ENCODE results near the gene MED9. TPM values are rescaled to one million over a fixed set of nuclear protein-coding genes. Genes with fewer than 3 reads are reported as not detected.

The MED9 gene
- total RNA-seq, 4 donors from 2014 or later = 14.6 to 22.6 (median 17.4) TPM

- no peak for DNase-seq (ENCODE audit: low spot score in 2 of 2)
- Histone ChIP-seq H3K27me3 (no peaks in the 10 kb centered on the region), H3K4me3 (no peak overlapping the region), H3K36me3 (no peaks in the 10 kb centered on the region), H3K27ac (no peak overlapping the region), H3K9me3 (no peaks in the 10 kb centered on the region), H3K4me1 (peaks cover 29% of the 10 kb centered on the region)
- 93% methylated on average over 13 of the region's 16 CpGs for WGBS
- TF ChIP-seq POLR2AphosphoS5 (IDR thresholded peaks at IDR 0.05) (no peak), CTCF (IDR thresholded peaks at IDR 0.05) (no peak), POLR2A (IDR thresholded peaks at IDR 0.05) (no peak), EP300 (IDR thresholded peaks at IDR 0.05) (no peak)
Observed at GRCh38 chr17:17498606-17499301, 22.0 kb downstream of the MED9 start.

GRCh38 chr17:17499402-17500145 lies 22.8 kb downstream of the MED9 start:
- H3K4me1 ChIP-seq = peaks cover 24% of the 10 kb centered on the region
- no peak for DNase-seq (ENCODE audit: low spot score in 2 of 2)
- H3K36me3 ChIP-seq = no peaks in the 10 kb centered on the region
- no peak overlapping the region for H3K27ac ChIP-seq
- no peak for TF ChIP-seq POLR2AphosphoS5 (IDR thresholded peaks at IDR 0.05)
- no peak for TF ChIP-seq CTCF (IDR thresholded peaks at IDR 0.05)
- TF ChIP-seq POLR2A (IDR thresholded peaks at IDR 0.05) = no peak
- TF ChIP-seq EP300 (IDR thresholded peaks at IDR 0.05) = no peak
- no peak overlapping the region for H3K4me3 ChIP-seq
- 84% methylated on average over 13 of the region's 17 CpGs for WGBS
- no peaks in the 10 kb centered on the region for H3K9me3 ChIP-seq
- no peaks in the 10 kb centered on the region for H3K27me3 ChIP-seq

- Histone ChIP-seq H3K27me3 (no peaks in the 10 kb centered on the region), H3K27ac (no peak overlapping the region), H3K4me1 (peaks cover 9% of the 10 kb centered on the region), H3K9me3 (no peaks in the 10 kb centered on the region), H3K36me3 (no peaks in the 10 kb centered on the region), H3K4me3 (no peak overlapping the region)
- no peak for DNase-seq (ENCODE audit: low spot score in 2 of 2)
- WGBS = 54% methylated on average over 12 of the region's 14 CpGs
- TF ChIP-seq EP300 (IDR thresholded peaks at IDR 0.05) = no peak
- TF ChIP-seq CTCF (IDR thresholded peaks at IDR 0.05) = no peak
- no peak for TF ChIP-seq POLR2AphosphoS5 (IDR thresholded peaks at IDR 0.05)
- no peak for TF ChIP-seq POLR2A (IDR thresholded peaks at IDR 0.05)
Observed at GRCh38 chr17:17500999-17501605, 24.3 kb downstream of the MED9 start.

- 74% methylated on average over 21 of the region's 21 CpGs for WGBS
- H3K27ac ChIP-seq = no peak overlapping the region
- H3K4me3 ChIP-seq = no peak overlapping the region
- no peak for TF ChIP-seq POLR2AphosphoS5 (IDR thresholded peaks at IDR 0.05)
- no peak for TF ChIP-seq EP300 (IDR thresholded peaks at IDR 0.05)
- DNase-seq (ENCODE audit: low spot score in 2 of 2) = no peak
- H3K4me1 ChIP-seq = peaks cover 12% of the 10 kb centered on the region
- no peaks in the 10 kb centered on the region for H3K9me3 ChIP-seq
- no peaks in the 10 kb centered on the region for H3K27me3 ChIP-seq
- H3K36me3 ChIP-seq = no peaks in the 10 kb centered on the region
Observed at GRCh38 chr17:17502741-17503565, 26.2 kb downstream of the MED9 start.

GRCh38 chr17:17503566-17504130 lies 26.8 kb downstream of the MED9 start:
- Histone ChIP-seq H3K4me3 (no peak overlapping the region), H3K9me3 (no peaks in the 10 kb centered on the region), H3K27me3 (no peaks in the 10 kb centered on the region), H3K36me3 (no peaks in the 10 kb centered on the region), H3K4me1 (peaks cover 12% of the 10 kb centered on the region), H3K27ac (no peak overlapping the region)
- DNase-seq (ENCODE audit: low spot score in 2 of 2) = no peak
- TF ChIP-seq EP300 (IDR thresholded peaks at IDR 0.05) (no peak), POLR2AphosphoS5 (IDR thresholded peaks at IDR 0.05) (no peak), CTCF (IDR thresholded peaks at IDR 0.05) (no peak), POLR2A (IDR thresholded peaks at IDR 0.05) (no peak)
- 53% methylated on average over 5 of the region's 7 CpGs for WGBS

Measured in suprapubic skin (tissue), 4 donors.